IMR-90 (cell line): Measurements from ENCODE around the gene PARVG. TPM values are rescaled to one million over a fixed set of nuclear protein-coding genes. Genes with fewer than 3 reads are reported as not detected.

Source experiments
- ATAC-seq: fragments of 200-7000 bp; cut with Tn5 transposase; 2 replicates; pipeline ENCODE4 v1.9.1; 2020; ENCODE audit warnings: low read depth, mild to moderate bottlenecking, moderate library complexity
- BruUV-seq: library from RNA; stranded (reverse); fragments of 400-500 nt; replicated peaks from 2 replicates; lab custom pipeline; 2021; lab: Mats Ljungman, UMichigan
- CTCF ChIA-PET: fragments of 300-600 bp; formaldehyde crosslinking; extraction: SDS; loops from one replicate; lab custom pipeline; 2021; ENCODE audit warnings: antibody characterized with exemption; lab: Yijun Ruan, JAX
- POLR2A ChIA-PET: fragments of 300-600 bp; sonication (Branson Sonifier 250); formaldehyde crosslinking; loops from one replicate; lab custom pipeline; 2022; ENCODE audit warnings: antibody characterized with exemption; ENCODE audit not compliant: unreplicated experiment; lab: Charles Lee
- DNase-seq: peaks from one replicate; pipeline ENCODE4 v3.0.0; 2013
- H2AFZ ChIP-seq: replicated peaks from 2 replicates; pipeline ENCODE3; 2013; ENCODE audit warnings: low read length, mild to moderate bottlenecking; ENCODE audit not compliant: poor library complexity
- H2AK5ac ChIP-seq: 2 replicates; pipeline ENCODE4 v1.6.1; 2013; ENCODE audit warnings: low read depth, low read length, inconsistent platforms
- H2AK9ac ChIP-seq: replicated peaks from 2 replicates; pipeline ENCODE3; 2013; ENCODE audit warnings: mild to moderate bottlenecking, low read depth, low read length, moderate library complexity; ENCODE audit not compliant: poor library complexity
- H2BK120ac ChIP-seq: 2 replicates; pipeline ENCODE4 v1.6.1; 2013; ENCODE audit warnings: low read depth, low read length, inconsistent platforms
- H2BK15ac ChIP-seq: 3 replicates; pipeline ENCODE4 v1.6.1; 2013; ENCODE audit warnings: low read depth, low read length, inconsistent platforms
- H2BK20ac ChIP-seq: 2 replicates; pipeline ENCODE4 v1.6.1; 2013; ENCODE audit warnings: low read depth, mild to moderate bottlenecking, inconsistent platforms, low read length, moderate library complexity
- H2BK5ac ChIP-seq: 2 replicates; pipeline ENCODE4 v1.6.1; 2013; ENCODE audit warnings: mild to moderate bottlenecking, low read depth, low read length, inconsistent platforms; ENCODE audit not compliant: poor library complexity, severe bottlenecking
- H3K14ac ChIP-seq: replicated peaks from 2 replicates; pipeline ENCODE4 v1.6.1; 2013; ENCODE audit warnings: low read depth, low read length, inconsistent platforms
- H3K18ac ChIP-seq: 2 replicates; pipeline ENCODE4 v1.6.1; 2013; ENCODE audit warnings: low read depth, low read length, control low read depth
- H3K23ac ChIP-seq: 2 replicates; pipeline ENCODE4 v1.6.1; 2013; ENCODE audit warnings: low read depth, low read length, inconsistent platforms
- H3K27ac ChIP-seq: 2 replicates; pipeline ENCODE4 v1.5.1; 2013; ENCODE audit warnings: mild to moderate bottlenecking, control low read depth, low read length; ENCODE audit not compliant: insufficient read depth
- H3K27me3 ChIP-seq: 2 replicates; pipeline ENCODE4 v1.6.1; 2013; ENCODE audit warnings: low read length; ENCODE audit not compliant: control insufficient read depth, insufficient read depth
- H3K36me3 ChIP-seq: 2 replicates; pipeline ENCODE4 v1.6.1; 2013; ENCODE audit warnings: low read length, mixed read lengths; ENCODE audit not compliant: control insufficient read depth, insufficient read depth
- H3K4ac ChIP-seq: 2 replicates; pipeline ENCODE4 v1.6.1; 2013; ENCODE audit warnings: low read depth, low read length, inconsistent platforms
- H3K4me1 ChIP-seq: 2 replicates; pipeline ENCODE4 v1.6.1; 2013; ENCODE audit warnings: low read length, mixed read lengths; ENCODE audit not compliant: control insufficient read depth, insufficient read depth
- H3K4me2 ChIP-seq: 2 replicates; pipeline ENCODE4 v1.6.1; 2013; ENCODE audit warnings: low read depth, mild to moderate bottlenecking, control low read depth, low read length, moderate library complexity
- H3K4me3 ChIP-seq: 2 replicates; pipeline ENCODE4 v1.5.1; 2013; ENCODE audit warnings: low read depth, mild to moderate bottlenecking, control low read depth, low read length, moderate library complexity; ENCODE audit not compliant: insufficient read depth
- H3K56ac ChIP-seq: 2 replicates; pipeline ENCODE4 v1.6.1; 2013; ENCODE audit warnings: low read length, inconsistent platforms; ENCODE audit not compliant: insufficient read depth; ENCODE audit errors: extremely low read depth
- H3K79me1 ChIP-seq, 2 experiments: 2 replicates each; pipeline ENCODE4 v1.6.1; 2013; ENCODE audit warnings: low read length in 2 of 2, inconsistent platforms in 1 of 2, low read depth in 1 of 2
- H3K9ac ChIP-seq: 2 replicates; pipeline ENCODE4 v1.6.1; 2013; ENCODE audit warnings: low read depth, low read length, control low read depth
- H3K9me1 ChIP-seq: 2 replicates; pipeline ENCODE4 v1.6.1; 2013; ENCODE audit warnings: low read length, inconsistent platforms; ENCODE audit not compliant: insufficient read depth
- H3K9me3 ChIP-seq: 2 replicates; pipeline ENCODE4 v1.6.1; 2013; ENCODE audit warnings: low read length; ENCODE audit not compliant: control insufficient read depth, insufficient read depth
- H4K20me1 ChIP-seq: 2 replicates; pipeline ENCODE4 v1.6.1; 2013; ENCODE audit warnings: low read length, inconsistent platforms; ENCODE audit not compliant: insufficient read depth
- H4K5ac ChIP-seq: 2 replicates; pipeline ENCODE4 v1.6.1; 2013; ENCODE audit warnings: mild to moderate bottlenecking, low read depth, low read length, control low read depth
- H4K8ac ChIP-seq, 2 experiments: 2 replicates each; pipeline ENCODE4 v1.6.1; 2013; ENCODE audit warnings: low read depth in 2 of 2, low read length in 2 of 2, control low read depth in 1 of 2, inconsistent platforms in 1 of 2
- H4K91ac ChIP-seq: 2 replicates; pipeline ENCODE4 v1.6.1; 2013; ENCODE audit warnings: low read depth, low read length, inconsistent platforms; ENCODE audit not compliant: insufficient read depth
- CEBPB ChIP-seq: IDR thresholded peaks from 2 replicates; pipeline ENCODE4 v1.6.1; 2012; ENCODE audit warnings: low read depth, low read length, improper control_type of control experiment
- CHD1 ChIP-seq: IDR thresholded peaks from 2 replicates; pipeline ENCODE4 v1.6.1; 2012; ENCODE audit warnings: low read depth, low read length, improper control_type of control experiment
- MAZ ChIP-seq: IDR thresholded peaks from 2 replicates; pipeline ENCODE4 v1.6.1; 2012; ENCODE audit warnings: low read depth, mild to moderate bottlenecking, low read length, improper control_type of control experiment, moderate library complexity, borderline replicate concordance
- MXI1 ChIP-seq: IDR thresholded peaks from 2 replicates; pipeline ENCODE4 v1.6.1; 2012; ENCODE audit warnings: low read depth, mild to moderate bottlenecking, low read length, moderate library complexity, borderline replicate concordance
- RCOR1 ChIP-seq: IDR thresholded peaks from 2 replicates; pipeline ENCODE4 v1.6.1; 2012; ENCODE audit warnings: mild to moderate bottlenecking, low read length, improper control_type of control experiment; ENCODE audit not compliant: insufficient replicate concordance
- RFX5 ChIP-seq: IDR thresholded peaks from 2 replicates; pipeline ENCODE4 v1.8.0; 2012; ENCODE audit warnings: low read depth, mild to moderate bottlenecking, low read length, moderate library complexity
- SMC3 ChIP-seq: fragments of 150-350 bp; IDR thresholded peaks from 2 replicates; pipeline ENCODE4 v1.6.1; 2016; ENCODE audit warnings: low read depth, mild to moderate bottlenecking, antibody characterized with exemption, low read length, moderate library complexity
- WGBS, 2 experiments: methylation state at CpG; one replicate each; pipeline versions ENCODE4 v1.1.5 to v1.1.7; 2013; ENCODE audit warnings: missing lambda C conversion rate in 2 of 2; ENCODE audit not compliant: insufficient read length in 1 of 2; ENCODE audit errors: extremely low coverage in 2 of 2; 5-methylcytosine and 5-hydroxymethylcytosine counted together
- dilution Hi-C: fragments of 300-500 bp; cut with HindIII; formaldehyde crosslinking; loops from one replicate; pipeline ENCODE4 v1.14.3; 2018; ENCODE audit warnings: low sequenced_read_pairs; ENCODE audit not compliant: unreplicated experiment
- in situ Hi-C: fragments of 300-500 bp; cut with MboI; formaldehyde crosslinking; loops from 3 replicates; pipeline ENCODE4 v1.14.3; 2019; ENCODE audit warnings: low sequenced_read_pairs, inconsistent platforms, mixed read lengths
- intact Hi-C: fragments of 100-400 bp; cut with micrococcal nuclease; formaldehyde crosslinking; loops from 2 replicates; pipeline ENCODE4 v1.10.0; 2022
- polyA plus RNA-seq, 3 experiments: library from polyadenylated mRNA; depleted of rRNA; stranded (reverse); fragments of >200 nt; gene quantifications; 2 replicates each; pipeline ENCODE4 v1.2.3, GENCODE V29; 2012; ENCODE audit warnings: low replicate concordance in 1 of 3
- total RNA-seq: library from RNA; depleted of rRNA; stranded (reverse); fragments of >200 nt; gene quantifications from 2 replicates; pipeline ENCODE4 v1.2.3, GENCODE V29; 2012
- TF ChIP-seq, protein P1 (sequence below): fragments of 150-350 bp; IDR thresholded peaks from 2 replicates; pipeline ENCODE4 v1.6.1; 2017; ENCODE audit warnings: mild to moderate bottlenecking, antibody characterized with exemption, low read length, low read depth
- TF ChIP-seq, protein P2 (sequence below): fragments of 150-350 bp; IDR thresholded peaks from 2 replicates; pipeline ENCODE4 v1.6.1; 2016; ENCODE audit warnings: low read depth, mild to moderate bottlenecking, low read length, moderate library complexity, borderline replicate concordance

The PARVG gene
- total and polyA plus RNA-seq, 2 of the 4 experiments (the other 2 are of a cell fraction), result not detected

DNA sequence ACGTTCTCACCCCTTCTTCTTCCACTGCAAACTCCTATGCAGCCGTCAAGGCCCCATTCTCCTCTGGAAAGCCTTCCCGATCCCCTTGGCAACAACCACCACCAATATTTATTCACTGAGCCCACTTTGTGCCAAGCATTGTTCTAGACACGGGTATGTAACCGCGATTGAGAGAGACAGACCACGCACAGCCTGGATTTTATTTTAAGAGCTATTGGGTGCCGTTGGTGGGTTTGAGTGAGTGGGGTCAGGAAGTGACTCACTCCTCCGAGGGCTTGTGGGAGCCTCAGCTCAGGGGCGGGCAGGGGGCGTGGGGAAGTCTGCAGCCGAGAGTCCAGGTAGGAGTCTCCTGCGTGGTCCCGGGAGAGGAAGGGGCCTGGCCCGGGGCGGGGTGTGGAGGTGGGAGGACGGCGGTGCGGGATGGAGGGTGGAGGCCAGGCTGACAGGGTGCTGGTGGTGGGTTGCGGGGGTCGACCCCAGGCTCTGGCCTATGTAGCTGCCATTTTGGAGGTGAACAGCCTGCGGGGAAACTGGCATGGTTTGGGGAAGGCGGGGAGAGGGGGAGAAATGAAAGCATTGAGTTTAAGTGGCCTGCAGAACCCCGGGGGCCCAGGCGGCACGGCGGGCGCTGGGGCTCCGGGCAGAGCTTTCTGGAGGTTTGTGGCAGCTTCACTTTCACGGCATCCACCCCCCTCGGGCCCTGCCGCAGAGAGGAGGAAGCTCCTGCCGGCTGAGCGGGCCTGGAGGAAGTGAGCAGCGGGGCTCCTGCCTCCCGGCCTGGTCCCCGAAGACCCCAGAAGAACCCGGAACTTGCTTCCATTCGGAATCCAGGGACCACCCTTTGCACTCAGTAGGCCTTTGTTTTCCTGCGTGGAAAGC, 547 bp downstream of the PARVG start:
- H3K9me3 ChIP-seq, result no peaks in the 10 kb centered on the region
- no peak overlapping the region for H3K9ac ChIP-seq
- H3K4ac ChIP-seq, result no peak overlapping the region
- no peak overlapping the region for H4K5ac ChIP-seq
- no peak overlapping the region for H2AFZ ChIP-seq
- dilution Hi-C loops (no loop called here), intact Hi-C loops (no loop called here), in situ Hi-C loops (no loop called here)
- no peak overlapping the region for H3K23ac ChIP-seq
- ChIA-PET POLR2A (no interaction called here), CTCF (no interaction called here)
- DNase-seq (no peak), ATAC-seq (no peak)
- H3K56ac ChIP-seq, result no peak overlapping the region
- H3K27ac ChIP-seq, result no peak overlapping the region
- no peak overlapping the region for H4K91ac ChIP-seq
- H2AK5ac ChIP-seq, result no peak overlapping the region
- BruUV-seq, result no TSS peak
- no peaks in the 10 kb centered on the region for H3K4me1 ChIP-seq
- H2BK120ac ChIP-seq, result no peak overlapping the region
- H3K27me3 ChIP-seq, result peaks cover 38% of the 10 kb centered on the region
- H4K8ac ChIP-seq, result no peak overlapping the region
- no peak overlapping the region for H3K4me3 ChIP-seq
- WGBS, 2 experiments, result 87% methylated on average over 13 of the region's 40 CpGs; no CpG with 5 or more reads in 1 of the 2 experiments
- no peak overlapping the region for H3K4me2 ChIP-seq
- TF ChIP-seq RFX5 (no peak), CEBPB (no peak), CHD1 (no peak), MAZ (no peak), RCOR1 (no peak), SMC3 (no peak), MXI1 (no peak)
- TF ChIP-seq, protein P1, sequence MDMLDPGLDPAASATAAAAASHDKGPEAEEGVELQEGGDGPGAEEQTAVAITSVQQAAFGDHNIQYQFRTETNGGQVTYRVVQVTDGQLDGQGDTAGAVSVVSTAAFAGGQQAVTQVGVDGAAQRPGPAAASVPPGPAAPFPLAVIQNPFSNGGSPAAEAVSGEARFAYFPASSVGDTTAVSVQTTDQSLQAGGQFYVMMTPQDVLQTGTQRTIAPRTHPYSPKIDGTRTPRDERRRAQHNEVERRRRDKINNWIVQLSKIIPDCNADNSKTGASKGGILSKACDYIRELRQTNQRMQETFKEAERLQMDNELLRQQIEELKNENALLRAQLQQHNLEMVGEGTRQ, result no peak
- TF ChIP-seq, protein P2, sequence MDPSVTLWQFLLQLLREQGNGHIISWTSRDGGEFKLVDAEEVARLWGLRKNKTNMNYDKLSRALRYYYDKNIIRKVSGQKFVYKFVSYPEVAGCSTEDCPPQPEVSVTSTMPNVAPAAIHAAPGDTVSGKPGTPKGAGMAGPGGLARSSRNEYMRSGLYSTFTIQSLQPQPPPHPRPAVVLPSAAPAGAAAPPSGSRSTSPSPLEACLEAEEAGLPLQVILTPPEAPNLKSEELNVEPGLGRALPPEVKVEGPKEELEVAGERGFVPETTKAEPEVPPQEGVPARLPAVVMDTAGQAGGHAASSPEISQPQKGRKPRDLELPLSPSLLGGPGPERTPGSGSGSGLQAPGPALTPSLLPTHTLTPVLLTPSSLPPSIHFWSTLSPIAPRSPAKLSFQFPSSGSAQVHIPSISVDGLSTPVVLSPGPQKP, result no peak
- H3K36me3 ChIP-seq, result no peaks in the 10 kb centered on the region
- H4K20me1 ChIP-seq, result no peaks in the 10 kb centered on the region; the same call in 1 of the 2 replicates
- no peak overlapping the region for H2BK5ac ChIP-seq
- H3K18ac ChIP-seq, result no peak overlapping the region
- no peak overlapping the region for H2BK15ac ChIP-seq
- H2BK20ac ChIP-seq, result no peak overlapping the region
- no peaks in the 10 kb centered on the region for H3K9me1 ChIP-seq
- no peak overlapping the region for H3K14ac ChIP-seq
- H2AK9ac ChIP-seq, result no peak overlapping the region
- H3K79me1 ChIP-seq, result no peaks in the 10 kb centered on the region
